SK-N-SH (cell line): ENCODE results near the gene REC8. TPM values are rescaled to one million over a fixed set of nuclear protein-coding genes. Genes with fewer than 3 reads are reported as not detected.

Experiments used
- CTCF ChIA-PET: fragments of 300-600, 350-600 bp; formaldehyde crosslinking; extraction: SDS; loops from one replicate; lab custom pipeline; 2021; lab: Yijun Ruan, JAX
- POLR2A ChIA-PET: fragments of 350-600 bp; sonication (Branson Sonifier 250); formaldehyde crosslinking; extraction: SDS; loops from one replicate; lab custom pipeline; 2020; ENCODE audit warnings: antibody characterized with exemption, inconsistent platforms; lab: Yijun Ruan, JAX
- DNase-seq: peaks from one replicate; pipeline ENCODE4 v3.0.0; 2012
- H2AFZ ChIP-seq: fragments of 200-600 bp; sonication (generic); 2 replicates; pipeline ENCODE4 v1.8.1; 2016; ENCODE audit warnings: antibody characterized with exemption, mild to moderate bottlenecking, low read depth
- H3F3A ChIP-seq: fragments of 200-600 bp; sonication (generic); replicated peaks from 2 replicates; pipeline ENCODE3; 2016; ENCODE audit warnings: antibody characterized with exemption, mild to moderate bottlenecking; ENCODE audit not compliant: insufficient read depth
- H3K27ac ChIP-seq, 2 experiments: fragments of 200-500 bp in 1 of 2; fragments of 200-600 bp in 1 of 2; sonication (Bioruptor generic) in 1 of 2; sonication (generic), shearing (Covaris generic) in 1 of 2; 2 replicates each; pipeline versions ENCODE4 v1.5.1 to v1.6.1; 2014 to 2016; ENCODE audit warnings: low read depth in 2 of 2, inconsistent platforms in 1 of 2, low read length in 1 of 2, mild to moderate bottlenecking in 1 of 2, mixed read lengths in 1 of 2
- H3K27me3 ChIP-seq: fragments of 200-600 bp; sonication (generic), shearing (Covaris generic); 2 replicates; pipeline ENCODE4 v1.6.1; 2016; ENCODE audit warnings: mixed run types; ENCODE audit not compliant: insufficient read depth
- H3K36me3 ChIP-seq, 2 experiments: fragments of 200-500 bp in 1 of 2; fragments of 200-600 bp in 1 of 2; sonication (Bioruptor generic) in 1 of 2; sonication (generic) in 1 of 2; replicated peaks in 1 of 2; 2 replicates each; pipeline versions ENCODE3 to v1.5.1; 2014 to 2016; ENCODE audit warnings: low read length in 1 of 2, mild to moderate bottlenecking in 1 of 2; ENCODE audit not compliant: insufficient read depth in 2 of 2, control insufficient read depth in 1 of 2
- H3K4me1 ChIP-seq, 2 experiments: fragments of 200-500 bp in 1 of 2; fragments of 200-600 bp in 1 of 2; sonication (Bioruptor generic) in 1 of 2; sonication (generic), shearing (Covaris generic) in 1 of 2; 2 replicates each; pipeline versions ENCODE4 v1.5.1 to v1.6.1; 2014 to 2016; ENCODE audit warnings: low read depth in 1 of 2, low read length in 1 of 2, mixed run types in 1 of 2; ENCODE audit not compliant: insufficient read depth in 2 of 2, control insufficient read depth in 1 of 2
- H3K4me2 ChIP-seq: fragments of 200-600 bp; sonication (generic), shearing (Covaris generic); 2 replicates; pipeline ENCODE4 v1.6.1; 2017; ENCODE audit warnings: mixed run types
- H3K4me3 ChIP-seq, 2 experiments: fragments of 200-500 bp in 1 of 2; fragments of 200-600 bp in 1 of 2; sonication (Bioruptor generic) in 1 of 2; sonication (generic), shearing (Covaris generic) in 1 of 2; 2 replicates each; pipeline versions ENCODE4 v1.5.1 to v1.8.1; 2014 to 2016; ENCODE audit warnings: low read depth in 2 of 2, inconsistent platforms in 1 of 2, low read length in 1 of 2, mild to moderate bottlenecking in 1 of 2, mixed read lengths in 1 of 2, moderate library complexity in 1 of 2
- H3K79me2 ChIP-seq: fragments of 200-600 bp; sonication (generic); 2 replicates; pipeline ENCODE4 v1.8.1; 2017; ENCODE audit warnings: mild to moderate bottlenecking; ENCODE audit not compliant: insufficient read depth
- H3K9ac ChIP-seq: fragments of 200-600 bp; sonication (generic); 2 replicates; pipeline ENCODE4 v1.6.1; 2017; ENCODE audit warnings: mixed run types
- H3K9me2 ChIP-seq: fragments of 200-600 bp; sonication (generic); 2 replicates; pipeline ENCODE4 v1.6.1; 2017; ENCODE audit warnings: mixed run types
- H3K9me3 ChIP-seq: fragments of 200-600 bp; sonication (generic); 2 replicates; pipeline ENCODE4 v1.6.1; 2017; ENCODE audit warnings: mixed run types, mild to moderate bottlenecking, moderate library complexity
- H4K20me1 ChIP-seq: fragments of 200-600 bp; sonication (generic); 2 replicates; pipeline ENCODE4 v1.6.1; 2017; ENCODE audit warnings: mild to moderate bottlenecking, mixed run types; ENCODE audit not compliant: insufficient read depth
- CHD2 ChIP-seq: fragments of 150-350 bp; IDR thresholded peaks from 2 replicates; pipeline ENCODE4 v1.6.1; 2018; ENCODE audit warnings: low read length; ENCODE audit not compliant: partially characterized antibody
- EP300 ChIP-seq, 2 experiments: IDR thresholded peaks; 2 replicates each; pipeline versions ENCODE4 v1.4.0 to v1.6.1; 2012; ENCODE audit warnings: borderline replicate concordance in 1 of 2, low read depth in 1 of 2, low read length in 1 of 2
- EZH2phosphoT487 ChIP-seq: fragments of 200-600 bp; sonication (generic); IDR thresholded peaks from 2 replicates; pipeline ENCODE4 v1.6.1; 2017; ENCODE audit warnings: low read depth, mixed run types, mild to moderate bottlenecking, antibody characterized with exemption, moderate library complexity, borderline replicate concordance
- FOSL2 ChIP-seq: IDR thresholded peaks from 2 replicates; pipeline ENCODE4 v1.4.0; 2012; ENCODE audit warnings: low read depth, mild to moderate bottlenecking, moderate library complexity, borderline replicate concordance
- FOXJ3 ChIP-seq: sonication (generic); formaldehyde crosslinking; IDR thresholded peaks from 2 replicates; pipeline ENCODE4 v1.5.1; 2020; ENCODE audit warnings: mild to moderate bottlenecking, missing genetic modification reagents
- GATA2 ChIP-seq: sonication (generic); formaldehyde crosslinking; IDR thresholded peaks from 2 replicates; pipeline ENCODE4 v1.5.0; 2020; ENCODE audit warnings: mild to moderate bottlenecking, missing genetic modification reagents
- MEF2A ChIP-seq: IDR thresholded peaks from 2 replicates; pipeline ENCODE4 v1.4.0; 2012; ENCODE audit warnings: low read depth, borderline replicate concordance
- MXI1 ChIP-seq: IDR thresholded peaks from 2 replicates; pipeline ENCODE4 v1.6.1; 2012; ENCODE audit warnings: mild to moderate bottlenecking, low read depth, low read length, improper control_type of control experiment
- NFIC ChIP-seq: IDR thresholded peaks from 2 replicates; pipeline ENCODE4 v1.4.0; 2012; ENCODE audit warnings: borderline replicate concordance
- NRF1 ChIP-seq: IDR thresholded peaks from 2 replicates; pipeline ENCODE4 v1.6.1; 2012; ENCODE audit warnings: low read depth, mild to moderate bottlenecking, low read length
- POLR2AphosphoS5 ChIP-seq: IDR thresholded peaks from 2 replicates; pipeline ENCODE4 v1.6.1; 2012; ENCODE audit warnings: low read depth, low read length
- RAD21 ChIP-seq: IDR thresholded peaks from 2 replicates; pipeline ENCODE4 v1.6.1; 2012; ENCODE audit warnings: mild to moderate bottlenecking, low read length
- RCOR1 ChIP-seq: fragments of 150-350 bp; IDR thresholded peaks from 2 replicates; pipeline ENCODE4 v1.6.1; 2017; ENCODE audit warnings: antibody characterized with exemption, low read length
- RFX5 ChIP-seq: IDR thresholded peaks from 2 replicates; pipeline ENCODE4 v1.6.1; 2012; ENCODE audit warnings: mild to moderate bottlenecking, improper control_type of control experiment, low read length
- TAF1 ChIP-seq: IDR thresholded peaks from 2 replicates; pipeline ENCODE4 v1.6.1; 2012; ENCODE audit warnings: low read depth, mild to moderate bottlenecking, low read length, moderate library complexity, borderline replicate concordance
- TCF12 ChIP-seq: IDR thresholded peaks from 2 replicates; pipeline ENCODE4 v1.4.0; 2012
- TEAD4 ChIP-seq: IDR thresholded peaks from 2 replicates; pipeline ENCODE4 v1.4.0; 2012; ENCODE audit warnings: mild to moderate bottlenecking, borderline replicate concordance; ENCODE audit not compliant: insufficient read depth
- WGBS: methylation state at CpG from one replicate; pipeline ENCODE4 v1.1.6; 2017; ENCODE audit warnings: low lambda C conversion rate; 5-methylcytosine and 5-hydroxymethylcytosine counted together
- polyA plus RNA-seq, 3 experiments: library from polyadenylated mRNA; depleted of rRNA; stranded (reverse); fragments of >200 nt; gene quantifications; 2 replicates each; pipeline ENCODE4 v1.2.3, GENCODE V29; 2012
- TF ChIP-seq, protein P1 (sequence below): fragments of 150-350 bp; IDR thresholded peaks from 2 replicates; pipeline ENCODE4 v1.6.1; 2017; ENCODE audit warnings: antibody characterized with exemption, low read length, low read depth, borderline replicate concordance
- TF ChIP-seq, protein P2 (sequence below): fragments of 200-600 bp; sonication (generic); IDR thresholded peaks from 2 replicates; pipeline ENCODE4 v1.6.1; 2017; ENCODE audit warnings: antibody characterized with exemption, mild to moderate bottlenecking, moderate library complexity
- TF ChIP-seq, protein P3 (sequence below): fragments of 150-350 bp; IDR thresholded peaks from 2 replicates; pipeline ENCODE4 v1.6.1; 2016; ENCODE audit warnings: mild to moderate bottlenecking, low read depth, low read length

The REC8 gene
- polyA plus RNA-seq, 1 of the 3 experiments (the other 2 are of a cell fraction) = 23.2 TPM

DNA sequence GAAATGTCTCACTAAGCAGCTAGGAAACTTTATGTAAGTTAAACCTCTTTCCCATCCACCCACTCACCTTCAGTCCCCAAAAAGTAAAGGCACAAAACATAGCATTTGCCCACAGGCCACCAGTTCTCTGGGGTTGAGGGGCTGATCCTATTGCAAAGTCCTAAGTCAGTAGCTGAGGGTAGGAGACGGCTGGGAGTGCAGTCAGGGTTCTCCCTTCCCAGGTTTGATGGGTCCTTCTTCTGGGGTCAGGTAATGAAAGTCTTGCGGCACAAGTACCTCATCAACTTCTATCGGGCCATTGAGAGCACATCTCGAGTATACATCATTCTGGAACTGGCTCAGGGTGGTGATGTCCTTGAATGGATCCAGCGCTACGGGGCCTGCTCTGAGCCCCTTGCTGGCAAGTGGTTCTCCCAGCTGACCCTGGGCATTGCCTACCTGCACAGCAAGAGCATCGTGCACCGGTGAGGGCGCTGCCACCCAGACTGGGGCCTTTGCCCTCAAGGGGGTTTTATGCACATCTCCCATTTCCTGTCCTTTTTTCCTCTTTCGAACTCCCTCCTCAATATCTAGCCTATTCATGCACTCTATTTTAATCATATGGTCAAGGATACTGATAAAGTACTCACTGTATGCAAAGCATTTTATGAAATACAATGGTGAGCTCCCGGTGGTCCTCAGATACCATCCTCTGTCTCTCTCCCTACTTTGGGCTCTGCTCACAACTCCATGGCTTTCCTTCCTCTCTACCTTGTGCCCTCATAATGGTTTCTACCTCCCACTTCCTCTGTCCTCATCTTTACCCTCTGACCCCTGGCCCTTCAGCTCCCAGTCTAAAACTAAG lies 34.6 kb downstream of the REC8 start:
- WGBS = 96% methylated on average over 11 of the region's 11 CpGs
- H3K36me3 ChIP-seq = peaks cover 53 to 60% of the 10 kb centered on the region in 2 experiments
- DNase-seq = no peak

DNA sequence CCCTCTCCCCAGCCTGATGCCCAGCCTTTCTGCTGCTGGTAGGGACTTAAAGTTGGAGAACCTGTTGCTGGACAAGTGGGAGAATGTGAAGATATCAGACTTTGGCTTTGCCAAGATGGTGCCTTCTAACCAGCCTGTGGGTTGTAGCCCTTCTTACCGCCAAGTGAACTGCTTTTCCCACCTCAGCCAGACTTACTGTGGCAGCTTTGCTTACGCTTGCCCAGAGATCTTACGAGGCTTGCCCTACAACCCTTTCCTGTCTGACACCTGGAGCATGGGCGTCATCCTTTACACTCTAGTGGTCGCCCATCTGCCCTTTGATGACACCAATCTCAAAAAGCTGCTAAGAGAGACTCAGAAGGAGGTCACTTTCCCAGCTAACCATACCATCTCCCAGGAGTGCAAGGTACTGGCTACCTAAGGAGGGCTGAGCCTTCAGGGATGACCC lies 35.2 kb downstream of the REC8 start:
- WGBS = 94% methylated on average over 5 of the region's 5 CpGs
- no peak for DNase-seq
- peaks cover 3% of the 10 kb centered on the region for H3F3A ChIP-seq
- H3K4me3 ChIP-seq = no peak overlapping the region
- TF ChIP-seq TCF12 (no peak), NRF1 (no peak), NFIC (no peak), FOSL2 (no peak), CHD2 (no peak), EP300 (IDR thresholded peaks at IDR 0.05; ENCODE audit: borderline replicate concordance in 1 of 2, low read depth in 1 of 2, low read length in 1 of 2) (no peak), TAF1 (no peak), MEF2A (no peak), POLR2AphosphoS5 (no peak), TEAD4 (no peak), RFX5 (no peak), RAD21 (no peak), RCOR1 (no peak), FOXJ3 (CRISPR knock-in tag) (no peak), EZH2phosphoT487 (no peak), GATA2 (CRISPR knock-in tag) (no peak)
- TF ChIP-seq, protein P1, sequence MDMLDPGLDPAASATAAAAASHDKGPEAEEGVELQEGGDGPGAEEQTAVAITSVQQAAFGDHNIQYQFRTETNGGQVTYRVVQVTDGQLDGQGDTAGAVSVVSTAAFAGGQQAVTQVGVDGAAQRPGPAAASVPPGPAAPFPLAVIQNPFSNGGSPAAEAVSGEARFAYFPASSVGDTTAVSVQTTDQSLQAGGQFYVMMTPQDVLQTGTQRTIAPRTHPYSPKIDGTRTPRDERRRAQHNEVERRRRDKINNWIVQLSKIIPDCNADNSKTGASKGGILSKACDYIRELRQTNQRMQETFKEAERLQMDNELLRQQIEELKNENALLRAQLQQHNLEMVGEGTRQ = no peak
- TF ChIP-seq, protein P2, sequence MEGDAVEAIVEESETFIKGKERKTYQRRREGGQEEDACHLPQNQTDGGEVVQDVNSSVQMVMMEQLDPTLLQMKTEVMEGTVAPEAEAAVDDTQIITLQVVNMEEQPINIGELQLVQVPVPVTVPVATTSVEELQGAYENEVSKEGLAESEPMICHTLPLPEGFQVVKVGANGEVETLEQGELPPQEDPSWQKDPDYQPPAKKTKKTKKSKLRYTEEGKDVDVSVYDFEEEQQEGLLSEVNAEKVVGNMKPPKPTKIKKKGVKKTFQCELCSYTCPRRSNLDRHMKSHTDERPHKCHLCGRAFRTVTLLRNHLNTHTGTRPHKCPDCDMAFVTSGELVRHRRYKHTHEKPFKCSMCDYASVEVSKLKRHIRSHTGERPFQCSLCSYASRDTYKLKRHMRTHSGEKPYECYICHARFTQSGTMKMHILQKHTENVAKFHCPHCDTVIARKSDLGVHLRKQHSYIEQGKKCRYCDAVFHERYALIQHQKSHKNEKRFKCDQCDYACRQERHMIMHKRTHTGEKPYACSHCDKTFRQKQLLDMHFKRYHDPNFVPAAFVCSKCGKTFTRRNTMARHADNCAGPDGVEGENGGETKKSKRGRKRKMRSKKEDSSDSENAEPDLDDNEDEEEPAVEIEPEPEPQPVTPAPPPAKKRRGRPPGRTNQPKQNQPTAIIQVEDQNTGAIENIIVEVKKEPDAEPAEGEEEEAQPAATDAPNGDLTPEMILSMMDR = no peak
- TF ChIP-seq, protein P3, sequence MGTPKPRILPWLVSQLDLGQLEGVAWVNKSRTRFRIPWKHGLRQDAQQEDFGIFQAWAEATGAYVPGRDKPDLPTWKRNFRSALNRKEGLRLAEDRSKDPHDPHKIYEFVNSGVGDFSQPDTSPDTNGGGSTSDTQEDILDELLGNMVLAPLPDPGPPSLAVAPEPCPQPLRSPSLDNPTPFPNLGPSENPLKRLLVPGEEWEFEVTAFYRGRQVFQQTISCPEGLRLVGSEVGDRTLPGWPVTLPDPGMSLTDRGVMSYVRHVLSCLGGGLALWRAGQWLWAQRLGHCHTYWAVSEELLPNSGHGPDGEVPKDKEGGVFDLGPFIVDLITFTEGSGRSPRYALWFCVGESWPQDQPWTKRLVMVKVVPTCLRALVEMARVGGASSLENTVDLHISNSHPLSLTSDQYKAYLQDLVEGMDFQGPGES = no peak
- peaks cover 55 to 56% of the 10 kb centered on the region in 2 experiments for H3K36me3 ChIP-seq
- no peak overlapping the region for H3K4me2 ChIP-seq
- H3K79me2 ChIP-seq = peaks cover 18% of the 10 kb centered on the region
- ChIA-PET POLR2A (interaction anchor here (1.1 kb wide), 1 partner anchor 11 kb away, joined by 3 read pairs; the partner anchor contains the start of gene TM9SF1), CTCF (interaction anchor here (1.1 to 1.2 kb wide), 2 partner anchors 9 to 101 kb away, joined by 3 to 4 read pairs; partner anchors contain the start of gene MDP1)
- no peak overlapping the region for H3K9ac ChIP-seq
- H3K9me3 ChIP-seq = no peaks in the 10 kb centered on the region
- no peaks in the 10 kb centered on the region for H3K27me3 ChIP-seq
- H3K4me1 ChIP-seq = no peaks in the 10 kb centered on the region; a peak in 1 of 4 replicates
- no peak overlapping the region for H2AFZ ChIP-seq
- no peak overlapping the region for H3K27ac ChIP-seq
- no peaks in the 10 kb centered on the region for H3K9me2 ChIP-seq
- H4K20me1 ChIP-seq = no peaks in the 10 kb centered on the region

More for the DNA sequence above, 34.6 kb downstream of the REC8 start:
- Histone ChIP-seq H3K9me3 (no peaks in the 10 kb centered on the region), H3K27ac (no peak overlapping the region), H3F3A (no peaks in the 10 kb centered on the region), H3K9ac (no peak overlapping the region), H3K79me2 (peaks cover 14% of the 10 kb centered on the region), H2AFZ (no peak overlapping the region), H3K27me3 (no peaks in the 10 kb centered on the region), H3K4me1 (no peaks in the 10 kb centered on the region; a peak in 1 of 4 replicates), H3K4me2 (no peak overlapping the region), H3K4me3 (no peak overlapping the region), H3K9me2 (no peaks in the 10 kb centered on the region), H4K20me1 (no peaks in the 10 kb centered on the region)
- ChIA-PET CTCF (interaction anchor here (1.1 to 1.3 kb wide), 3 partner anchors 9 to 102 kb away, joined by 3 to 4 read pairs (median 4); partner anchors contain the start of genes CIDEB and MDP1), POLR2A (interaction anchor here (1.1 to 1.6 kb wide), 2 partner anchors 11 kb away, joined by 3 to 5 read pairs; partner anchors contain the start of gene TM9SF1)
- TF ChIP-seq NRF1 (no peak), MXI1 (no peak), CHD2 (no peak)
